GM21447 (cell line): ENCODE measurements around the gene WBP1.
"Not testable (repeated sequence)": the region's sequence is repeated elsewhere in the genome, so short reads cannot be mapped to it uniquely, and the experiment has no call there.

Experiments
- ATAC-seq: cut with Tn5 transposase; IDR thresholded peaks from one replicate; pipeline ENCODE4 v1.9.1; 2021; ENCODE audit not compliant: unreplicated experiment

The WBP1 gene

GRCh38 chr2:74481961-74482800, 23.9 kb downstream of the WBP1 start:
- peak; percentile 38 for ATAC-seq

- ATAC-seq = peak; percentile 94
These were observed 24.8 kb downstream of the WBP1 start, which contains the start of the genes CCDC142 and TTC31 for GRCh38 chr2:74482801-74483674. TSS of gene CCDC142 (minus strand) at chr2:74482998. CDS start at chr2:74482837, 161 bp downstream. TSS of gene TTC31 (plus strand) at chr2:74483081. CDS start at chr2:74483096, 15 bp downstream.

GRCh38 chr2:74483675-74484164, 25.5 kb downstream of the WBP1 start:
- ATAC-seq = not testable (repeated sequence)

- no peak for ATAC-seq
These were observed 27.9 kb downstream of the WBP1 start for GRCh38 chr2:74486141-74486540.

GRCh38 chr2:74488643-74489481, 30.6 kb downstream of the WBP1 start:
- no peak for ATAC-seq

GRCh38 chr2:74489906-74490305, 31.7 kb downstream of the WBP1 start:
- ATAC-seq = no peak

GRCh38 chr2:74491648-74492544, 33.7 kb downstream of the WBP1 start:
- ATAC-seq = no peak

- no peak for ATAC-seq
These were observed 35.3 kb downstream of the WBP1 start for GRCh38 chr2:74493546-74493945.

- no peak for ATAC-seq
These were observed 37.2 kb downstream of the WBP1 start for GRCh38 chr2:74495440-74495839.

- ATAC-seq = no peak
These were observed 38.9 kb downstream of the WBP1 start for GRCh38 chr2:74496997-74497776.

- no peak for ATAC-seq
These were observed 39.7 kb downstream of the WBP1 start for GRCh38 chr2:74497777-74498499.

GRCh38 chr2:74498500-74499266, 40.4 kb downstream of the WBP1 start:
- no peak for ATAC-seq

GRCh38 chr2:74499267-74499939, 41.2 kb downstream of the WBP1 start, which contains the start of gene LBX2:
TSS of gene LBX2 (minus strand) at chr2:74499603. CDS start at chr2:74499537, 66 bp downstream.
- ATAC-seq = no peak

GRCh38 chr2:74499940-74500577, 41.8 kb downstream of the WBP1 start:
- no peak for ATAC-seq

GRCh38 chr2:74500578-74500946, 42.3 kb downstream of the WBP1 start:
- no peak for ATAC-seq

GRCh38 chr2:74501335-74502071, 43.3 kb downstream of the WBP1 start:
- no peak for ATAC-seq
